Neural progenitor cell (in vitro differentiated cells): ENCODE data around the gene LCORL.

ENCODE experiments used
- EZH2 ChIP-seq: fragments of 200-600 bp; sonication (generic); IDR thresholded peaks from 2 replicates; pipeline ENCODE4 v1.6.1; 2017; ENCODE audit warnings: antibody characterized with exemption, mild to moderate bottlenecking, moderate library complexity
- TF ChIP-seq, protein P1 (sequence below): fragments of 200-600 bp; sonication (generic); IDR thresholded peaks from 2 replicates; pipeline ENCODE4 v1.5.1; 2017; ENCODE audit warnings: antibody characterized with exemption, mild to moderate bottlenecking

GRCh38 chr4:18050448-18050847 is 28.9 kb upstream of the LCORL start:
- TF ChIP-seq, protein P1, sequence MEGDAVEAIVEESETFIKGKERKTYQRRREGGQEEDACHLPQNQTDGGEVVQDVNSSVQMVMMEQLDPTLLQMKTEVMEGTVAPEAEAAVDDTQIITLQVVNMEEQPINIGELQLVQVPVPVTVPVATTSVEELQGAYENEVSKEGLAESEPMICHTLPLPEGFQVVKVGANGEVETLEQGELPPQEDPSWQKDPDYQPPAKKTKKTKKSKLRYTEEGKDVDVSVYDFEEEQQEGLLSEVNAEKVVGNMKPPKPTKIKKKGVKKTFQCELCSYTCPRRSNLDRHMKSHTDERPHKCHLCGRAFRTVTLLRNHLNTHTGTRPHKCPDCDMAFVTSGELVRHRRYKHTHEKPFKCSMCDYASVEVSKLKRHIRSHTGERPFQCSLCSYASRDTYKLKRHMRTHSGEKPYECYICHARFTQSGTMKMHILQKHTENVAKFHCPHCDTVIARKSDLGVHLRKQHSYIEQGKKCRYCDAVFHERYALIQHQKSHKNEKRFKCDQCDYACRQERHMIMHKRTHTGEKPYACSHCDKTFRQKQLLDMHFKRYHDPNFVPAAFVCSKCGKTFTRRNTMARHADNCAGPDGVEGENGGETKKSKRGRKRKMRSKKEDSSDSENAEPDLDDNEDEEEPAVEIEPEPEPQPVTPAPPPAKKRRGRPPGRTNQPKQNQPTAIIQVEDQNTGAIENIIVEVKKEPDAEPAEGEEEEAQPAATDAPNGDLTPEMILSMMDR: no peak
- TF ChIP-seq EZH2: no peak
